Fibroblast of skin of left biceps (primary cell): ENCODE measurements around the gene PDLIM5.
"Not testable (repeated sequence)": the region's sequence is repeated elsewhere in the genome, so short reads cannot be mapped to it uniquely, and the experiment has no call there.

Source experiments
- DNase-seq, 2 experiments: peaks; one replicate each; pipeline ENCODE4 v3.0.0-alpha.2; 2013; ENCODE audit warnings: low read depth in 2 of 2

Gene PDLIM5

DNA sequence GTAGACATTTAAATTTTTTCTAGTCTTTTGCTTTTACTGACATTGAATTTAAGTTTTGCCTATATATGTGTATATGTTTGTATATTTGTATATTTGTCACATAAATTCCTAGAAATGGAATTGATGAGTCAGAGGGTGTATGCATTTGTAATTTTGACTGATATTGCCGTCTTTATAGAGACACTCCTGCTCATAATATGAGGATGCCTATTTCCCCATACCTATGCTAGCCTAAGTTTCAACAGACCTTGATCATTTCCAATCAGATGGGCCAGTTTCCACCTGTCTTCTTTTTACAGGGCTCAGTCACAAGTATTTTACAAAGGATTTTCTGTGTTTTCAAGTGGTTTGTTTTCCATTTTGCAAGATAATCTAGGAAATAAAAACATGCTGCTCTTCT is 10.8 kb downstream of the PDLIM5 start:
- DNase-seq: no peak

DNA sequence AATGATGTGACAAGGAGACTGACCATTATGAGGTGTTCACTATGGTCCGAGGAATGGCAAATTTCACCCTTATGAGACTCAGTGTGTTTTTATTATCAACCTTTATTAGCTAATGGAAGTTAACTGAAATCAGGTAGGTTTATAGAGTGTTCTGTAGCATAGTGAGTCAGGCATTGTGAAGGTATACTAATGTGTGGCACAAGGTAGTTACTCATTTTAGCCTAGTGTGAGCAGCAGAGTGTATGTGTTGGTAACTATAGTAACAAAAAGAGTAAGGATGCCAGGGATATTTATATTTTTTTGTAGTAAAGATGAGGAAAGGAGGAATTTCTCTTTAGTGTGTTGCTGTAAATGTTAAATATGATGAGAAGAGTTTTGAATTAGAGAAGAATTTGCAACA is 12.0 kb downstream of the PDLIM5 start:
- no peak for DNase-seq

DNA sequence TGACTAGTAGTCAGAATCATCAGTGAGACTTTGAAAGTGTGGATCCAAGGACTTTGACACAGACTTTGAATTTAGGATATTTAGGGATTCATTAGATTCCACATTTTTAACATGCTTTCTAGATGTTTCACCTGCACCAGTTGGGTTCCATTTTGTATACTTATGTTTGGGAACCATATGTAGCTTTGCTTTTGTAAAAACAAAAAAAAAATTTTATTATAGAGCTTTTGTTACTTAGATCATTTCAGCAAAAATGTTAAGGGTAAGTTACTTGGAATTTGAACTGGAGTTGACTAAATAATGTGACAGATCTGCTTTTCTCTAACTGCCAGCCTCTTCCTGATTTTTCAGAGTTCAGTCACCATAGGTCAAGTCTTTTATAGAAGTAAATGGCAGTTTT is 14.6 kb downstream of the PDLIM5 start:
- no peak for DNase-seq

DNA sequence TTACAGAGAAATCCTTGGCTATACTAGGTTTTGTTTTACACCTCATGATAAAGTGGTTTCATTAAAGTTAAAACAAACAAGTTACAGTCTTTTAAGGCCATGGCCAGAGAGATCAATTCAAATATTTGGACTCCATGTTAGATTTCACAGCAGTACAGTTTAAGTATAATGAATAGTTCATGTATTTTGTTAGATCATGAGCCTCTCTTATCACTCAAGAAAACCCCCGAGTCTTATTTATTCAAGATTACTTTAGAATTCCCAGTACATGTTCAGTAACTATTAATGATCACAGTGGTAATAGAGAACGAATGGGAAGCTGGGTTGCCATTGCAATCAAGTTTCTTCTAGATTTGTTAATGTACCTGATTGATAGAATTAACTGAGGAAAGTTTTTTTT is 15.2 kb downstream of the PDLIM5 start:
- DNase-seq: no peak

DNA sequence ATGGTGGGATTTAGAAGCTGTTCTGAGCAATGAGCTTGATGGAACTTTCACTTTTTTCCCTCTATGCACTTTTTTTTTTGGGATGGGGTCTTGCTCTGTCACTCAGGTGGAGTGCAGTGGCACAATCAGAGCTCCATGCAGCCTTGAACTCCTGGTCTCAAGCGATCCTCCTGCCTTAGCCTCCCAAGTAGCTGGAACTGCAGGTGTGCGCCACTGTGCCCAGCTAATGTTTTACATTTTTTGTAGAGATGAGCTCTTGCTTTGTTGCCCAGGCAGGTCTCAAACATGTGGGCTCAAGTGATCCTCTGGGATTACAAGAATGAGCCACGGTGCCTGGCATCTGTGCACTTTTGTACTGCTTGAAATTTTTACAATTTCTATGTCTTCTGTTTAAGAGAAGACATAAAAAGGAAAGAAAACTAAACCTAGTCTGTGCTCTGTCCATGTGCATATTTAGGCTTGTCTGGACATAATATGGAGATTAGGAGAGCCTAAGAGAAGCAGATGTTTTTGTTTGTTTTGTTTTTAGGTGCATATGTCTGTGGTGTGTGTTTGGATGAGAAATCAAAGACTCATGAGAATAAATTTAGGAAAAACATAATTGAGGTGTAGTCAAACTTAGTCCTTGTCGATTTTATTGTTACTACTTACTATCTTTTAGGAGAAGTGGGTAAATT is 16.5 kb downstream of the PDLIM5 start:
- DNase-seq: no peak

DNA sequence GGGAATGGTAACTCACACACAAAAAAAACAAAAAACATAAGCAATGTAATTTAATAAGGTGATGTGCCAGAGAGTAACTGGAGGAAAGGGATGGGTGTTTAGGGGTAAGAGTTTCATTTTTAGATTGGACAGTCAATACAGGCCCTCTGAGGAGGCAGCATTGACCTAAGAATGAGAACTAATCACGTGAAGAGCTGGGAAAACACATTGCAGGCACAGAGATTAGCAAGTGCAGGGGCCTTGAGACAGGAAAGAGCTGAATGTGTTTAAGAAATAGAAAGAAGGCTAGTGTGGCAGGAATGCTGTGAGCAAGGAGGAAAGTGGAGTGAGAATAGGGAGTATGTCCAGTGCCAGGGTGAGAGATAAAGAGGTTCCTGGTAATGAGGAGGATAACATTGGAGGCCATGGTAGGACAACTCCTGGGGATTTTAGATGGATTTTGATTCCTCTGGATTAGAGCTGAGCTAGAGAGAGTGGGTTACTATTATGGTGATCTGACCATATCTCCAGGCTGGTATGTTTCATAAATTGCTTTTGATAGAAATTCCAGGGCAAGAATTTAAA is 17.6 kb downstream of the PDLIM5 start:
- no peak for DNase-seq

DNA sequence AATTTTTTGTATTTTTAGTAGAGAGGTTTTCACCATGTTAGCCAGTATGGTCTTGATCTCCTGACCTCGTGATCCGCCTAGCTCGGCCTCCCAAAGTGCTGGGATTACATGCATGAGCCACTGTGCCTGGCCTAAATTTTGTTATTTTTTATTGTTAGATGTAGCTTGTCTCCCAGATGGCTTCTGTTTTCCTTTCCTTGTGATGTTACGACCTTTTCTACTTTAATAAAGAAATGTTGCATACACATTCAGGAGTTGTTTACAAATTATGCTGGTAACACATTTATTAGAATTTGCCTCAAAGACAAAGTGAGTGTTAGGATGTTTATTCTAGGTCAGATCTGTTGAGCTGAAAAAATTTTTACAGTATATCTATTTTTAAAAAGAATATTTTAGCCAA is 18.4 kb downstream of the PDLIM5 start:
- no peak for DNase-seq

DNA sequence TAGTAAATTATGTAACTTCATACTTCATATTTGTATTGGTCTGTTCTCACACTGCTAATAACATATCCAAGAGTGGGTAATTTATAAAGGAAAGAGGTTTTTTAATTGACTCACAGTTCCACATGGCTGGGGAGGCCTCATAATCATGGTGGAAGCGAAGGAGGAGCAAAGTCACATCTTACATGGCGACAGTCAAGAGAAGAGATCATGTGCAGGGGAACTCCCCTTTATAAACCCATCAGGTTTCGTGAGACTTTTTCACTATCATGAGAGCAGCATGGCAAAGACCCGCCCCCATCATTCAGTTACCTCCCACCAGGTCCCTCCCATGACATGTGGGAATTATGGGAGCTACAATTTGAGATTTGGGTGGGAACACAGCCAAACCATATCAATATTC is 19.0 kb downstream of the PDLIM5 start:
- not testable (repeated sequence) for DNase-seq

DNA sequence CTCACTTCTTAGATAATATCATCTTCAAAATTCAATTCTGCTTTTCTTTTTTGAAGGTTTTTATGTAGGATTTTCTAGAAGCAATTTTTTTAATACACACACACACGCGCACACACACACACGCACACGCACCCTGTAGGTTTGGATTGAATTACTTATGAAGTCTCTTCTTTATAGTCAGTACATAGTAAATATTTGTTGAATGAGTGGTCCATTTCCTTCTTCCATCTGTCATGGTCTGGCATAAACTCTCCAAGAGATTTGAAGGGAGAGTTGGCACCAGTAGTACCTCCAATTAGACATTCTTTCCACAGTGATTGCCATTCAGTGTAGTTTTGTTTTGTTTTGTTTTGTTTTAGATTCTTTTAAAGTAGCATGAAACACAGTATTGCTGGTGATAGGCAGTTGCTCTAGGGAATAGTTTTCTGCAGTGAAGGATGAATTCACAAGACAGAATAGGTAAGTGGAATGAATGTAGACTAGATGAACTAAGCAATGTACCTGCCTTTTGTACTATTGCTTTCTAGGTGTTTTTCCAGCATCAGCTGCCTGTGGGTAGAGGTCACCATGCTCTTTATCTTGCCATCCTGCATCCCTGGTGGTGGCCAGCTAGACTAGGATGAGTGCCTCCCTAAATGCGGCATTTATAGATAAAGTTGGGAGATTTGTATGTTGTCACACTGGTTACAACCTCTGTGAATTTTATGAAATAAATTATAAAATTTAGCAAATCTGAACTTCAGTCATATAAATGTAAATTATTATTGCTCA is 20.5 kb downstream of the PDLIM5 start:
- DNase-seq: peak in 1 of 2 experiments; percentile 50

DNA sequence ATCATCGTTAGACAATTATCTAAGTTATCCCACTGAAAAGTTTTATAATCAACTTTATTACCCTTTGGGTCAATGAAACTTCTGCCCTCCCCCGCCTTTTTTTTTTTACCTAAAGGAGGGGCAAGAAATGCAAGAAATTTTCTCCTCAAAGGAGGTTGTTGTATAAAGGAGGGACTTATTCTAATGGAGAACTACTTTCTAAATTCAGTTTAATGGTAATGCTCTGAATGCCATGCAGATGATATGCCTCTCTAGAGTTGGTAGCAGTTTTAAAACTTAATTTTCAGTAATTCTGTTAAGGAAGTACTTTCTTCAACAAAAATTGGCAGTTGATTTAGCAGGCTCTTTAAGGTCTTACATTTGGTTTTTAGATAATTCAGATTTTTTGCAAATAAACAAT is 23.3 kb downstream of the PDLIM5 start:
- DNase-seq: no peak

DNA sequence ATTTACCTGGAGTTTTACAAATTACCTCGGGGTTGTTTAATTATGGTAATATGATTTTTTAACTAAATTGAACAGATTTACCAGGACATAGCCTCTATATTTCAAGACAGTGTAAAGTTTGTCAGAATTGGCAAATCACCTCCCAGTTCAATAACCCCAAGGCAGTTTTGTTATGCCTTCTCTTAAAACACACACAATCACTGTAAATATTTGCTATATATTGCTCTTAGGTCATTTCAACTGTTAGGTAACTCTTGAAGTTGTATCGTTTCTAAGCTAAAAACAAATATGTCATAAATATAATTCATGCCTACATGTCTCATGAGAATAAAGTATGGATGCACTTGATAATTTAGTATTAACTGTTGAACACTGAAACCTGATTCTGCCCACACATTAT is 24.1 kb downstream of the PDLIM5 start:
- DNase-seq: no peak

DNA sequence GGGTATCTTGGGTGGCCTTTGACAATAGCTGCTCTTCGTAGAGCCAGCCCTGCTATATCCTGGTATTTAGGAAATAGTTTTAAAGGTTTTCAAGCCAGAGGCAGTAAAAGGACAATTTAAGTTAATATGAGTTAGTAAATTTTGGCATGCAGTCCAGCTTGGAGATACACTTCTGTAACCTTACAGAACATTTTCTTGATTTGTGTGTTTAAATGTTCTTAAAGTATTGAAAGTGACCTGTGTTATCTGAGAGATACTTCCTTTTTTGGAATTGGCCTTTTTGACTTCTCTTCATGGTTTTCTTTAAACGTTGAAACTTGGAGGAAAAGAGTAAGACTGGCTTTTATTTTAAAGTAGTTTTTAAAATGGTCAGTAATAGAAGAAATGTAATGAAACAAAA is 25.5 kb downstream of the PDLIM5 start:
- no peak for DNase-seq

DNA sequence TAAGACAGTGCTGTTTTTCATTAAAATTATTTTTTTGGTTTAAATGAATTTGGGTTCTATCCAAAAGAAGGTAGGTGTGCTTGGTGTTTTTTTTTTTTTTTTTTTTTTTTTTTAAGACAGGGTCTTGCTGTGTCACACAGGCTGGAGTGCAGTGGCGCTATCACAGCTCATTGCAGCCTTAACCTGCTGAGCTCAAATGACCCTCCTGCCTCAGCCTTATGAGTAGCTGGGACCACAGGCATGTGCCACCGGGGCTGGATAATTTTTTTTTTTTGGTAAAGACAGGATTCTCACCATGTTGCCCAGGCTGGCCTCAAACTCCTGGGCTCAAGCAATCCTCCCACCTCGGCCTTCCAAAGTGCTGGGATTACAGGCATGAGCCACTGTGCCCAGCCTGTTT is 27.1 kb downstream of the PDLIM5 start:
- not testable (repeated sequence) for DNase-seq

DNA sequence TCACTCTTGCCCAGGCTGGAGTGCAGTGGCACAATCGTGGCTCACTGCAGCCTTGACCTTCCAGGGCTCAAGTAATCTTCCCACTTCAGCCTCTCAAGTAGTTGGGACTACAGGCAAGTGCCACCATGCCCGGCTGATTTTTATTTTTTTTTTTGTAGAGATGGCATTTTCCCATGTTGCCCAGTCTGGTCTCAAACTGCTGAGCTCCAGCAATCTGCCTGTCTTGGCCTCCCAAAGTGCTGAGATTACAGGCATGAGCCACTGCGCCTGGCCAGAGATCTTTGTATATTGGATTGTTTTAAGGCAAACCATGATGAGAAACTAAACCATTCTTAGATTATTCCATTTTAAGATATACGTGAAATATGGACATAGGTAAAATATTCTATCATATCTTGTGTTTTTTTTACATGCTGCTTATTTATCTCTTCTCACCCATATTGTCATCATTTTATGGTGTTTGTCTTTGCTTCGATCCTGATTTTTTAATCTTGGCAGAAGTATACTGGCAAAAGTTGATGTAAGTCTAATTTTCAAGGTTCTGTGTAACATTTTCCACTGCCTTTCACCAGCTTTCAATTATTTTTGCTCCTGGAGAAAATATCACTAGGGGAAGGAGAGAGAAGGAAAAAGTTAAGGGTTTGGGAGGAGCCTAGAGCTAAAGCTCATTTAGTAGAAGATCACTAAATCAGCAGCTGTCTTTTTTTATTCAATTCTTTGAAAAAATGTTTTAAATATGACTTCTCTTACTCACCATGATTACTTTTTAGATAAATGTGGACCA is 27.8 kb downstream of the PDLIM5 start:
- no peak for DNase-seq

DNA sequence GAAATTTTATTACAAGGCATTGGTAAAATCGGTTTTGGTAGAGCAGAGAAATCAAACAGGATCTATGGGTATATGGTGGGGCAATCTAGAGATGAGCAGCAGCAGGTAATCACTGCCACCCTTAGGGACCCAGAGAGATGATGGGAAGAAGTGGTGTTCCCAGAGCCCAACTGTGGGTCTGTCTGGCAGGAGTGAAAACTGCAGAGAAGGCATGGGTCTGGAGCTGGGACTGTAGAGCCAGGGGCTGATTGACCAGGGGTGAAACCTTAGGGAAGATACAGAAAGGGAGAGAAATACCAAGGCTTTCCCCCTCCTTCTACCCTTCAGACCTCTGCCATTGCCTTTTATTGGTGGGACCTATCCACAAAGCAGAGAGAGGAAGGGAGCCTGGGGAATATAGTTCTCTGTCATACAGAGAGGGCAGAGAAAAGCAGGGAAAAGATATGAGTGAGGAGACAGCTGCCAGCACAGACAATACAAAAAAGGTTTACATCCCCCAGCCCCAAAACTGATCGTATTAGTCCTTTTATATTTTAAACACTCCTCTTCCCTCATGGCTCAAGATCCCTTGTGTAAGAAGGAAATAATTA is 28.7 kb downstream of the PDLIM5 start:
- no peak for DNase-seq

DNA sequence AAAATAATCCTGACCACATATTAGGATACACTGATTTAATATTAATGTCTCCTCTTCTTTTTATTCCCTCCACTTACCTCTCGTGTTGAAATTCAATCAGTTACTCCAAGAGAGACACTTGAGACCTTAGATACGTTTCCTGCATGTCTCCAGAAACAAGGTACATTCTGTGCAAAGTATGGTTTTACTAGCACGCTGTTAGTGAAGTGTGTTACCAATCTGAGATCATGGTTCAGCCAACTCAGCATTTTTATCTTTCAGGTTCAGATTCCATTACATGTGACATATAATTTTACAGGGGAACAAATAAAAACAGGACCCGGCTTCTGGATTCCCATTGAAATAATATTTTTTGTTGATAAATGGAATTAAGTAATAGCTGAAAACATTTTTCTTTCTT is 32.2 kb downstream of the PDLIM5 start:
- DNase-seq: no peak

DNA sequence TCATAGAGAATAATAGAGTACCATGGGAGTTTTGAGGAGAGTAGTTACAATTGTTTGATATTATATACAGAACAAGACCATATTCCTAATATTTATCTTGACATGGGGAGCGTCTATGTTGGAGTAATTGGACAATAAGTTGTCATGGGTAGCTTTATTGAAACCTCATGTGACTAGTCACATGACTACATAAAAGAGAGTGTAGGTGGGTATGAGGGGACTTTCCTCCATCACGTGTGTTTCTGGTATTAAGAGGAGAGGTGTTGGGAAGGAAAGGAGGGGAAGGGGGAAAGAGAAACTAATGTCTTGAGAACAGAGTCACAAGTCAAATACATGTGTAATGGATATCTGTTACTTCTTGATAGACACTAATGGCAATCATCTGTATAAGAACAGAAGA is 33.1 kb downstream of the PDLIM5 start:
- no peak for DNase-seq

DNA sequence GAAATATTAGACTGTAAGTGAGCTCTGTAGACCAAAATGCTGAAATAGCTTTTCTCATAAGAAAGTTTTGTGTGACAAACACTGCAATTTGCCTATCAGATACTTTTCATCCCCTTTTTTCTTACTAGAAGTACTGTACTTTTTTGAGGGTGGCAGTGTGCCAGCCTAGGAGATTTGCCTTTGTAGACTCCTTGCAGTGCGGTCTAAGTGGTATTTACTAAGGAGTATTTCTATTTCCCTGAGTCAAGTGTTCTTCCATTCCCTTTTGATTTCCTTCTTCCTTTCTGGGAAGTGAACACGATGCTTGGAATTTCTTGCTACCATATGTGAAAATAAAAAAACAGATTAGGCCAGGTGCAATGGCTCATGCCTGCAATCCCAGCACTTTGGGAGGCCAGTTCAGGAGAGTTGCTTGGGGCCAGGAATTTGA is 34.6 kb downstream of the PDLIM5 start:
- no peak for DNase-seq

DNA sequence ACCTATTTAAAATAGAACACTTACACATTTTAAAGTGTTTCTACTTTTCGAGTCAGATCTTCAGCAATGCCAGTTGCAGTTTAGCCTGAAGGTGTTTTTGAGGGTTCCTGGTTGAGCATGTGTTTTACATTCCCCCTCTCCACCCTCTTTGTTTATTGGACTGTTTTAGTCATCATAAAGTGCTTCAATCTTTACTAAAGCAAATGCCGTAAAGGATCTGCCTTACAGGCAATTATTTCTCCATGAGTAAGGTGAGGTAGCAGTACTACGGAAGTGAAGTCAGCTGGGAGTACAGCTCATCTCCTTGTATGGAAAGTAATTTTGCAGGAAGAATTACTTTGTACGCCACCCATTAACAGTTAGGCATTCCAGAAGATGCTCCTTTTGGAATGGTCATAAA is 36.9 kb downstream of the PDLIM5 start:
- DNase-seq: no peak

DNA sequence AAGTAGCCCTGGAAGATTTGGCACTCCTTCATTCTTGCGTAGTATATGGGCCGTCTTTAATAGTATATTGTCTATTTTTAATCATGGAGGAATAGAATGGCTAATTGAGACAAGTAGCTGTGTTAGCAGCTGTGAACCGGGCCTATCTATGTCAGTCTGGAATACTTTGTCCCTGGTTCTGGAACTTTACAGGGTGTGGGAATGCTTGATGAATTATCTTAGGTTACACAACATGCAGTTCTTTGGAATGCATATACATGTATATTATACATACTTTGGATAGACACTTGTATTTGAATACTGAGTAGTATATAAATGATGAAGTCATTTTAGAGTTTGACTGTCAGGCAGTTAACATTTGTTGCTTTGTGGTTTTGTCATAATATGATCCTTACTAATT is 37.4 kb downstream of the PDLIM5 start:
- DNase-seq: no peak

DNA sequence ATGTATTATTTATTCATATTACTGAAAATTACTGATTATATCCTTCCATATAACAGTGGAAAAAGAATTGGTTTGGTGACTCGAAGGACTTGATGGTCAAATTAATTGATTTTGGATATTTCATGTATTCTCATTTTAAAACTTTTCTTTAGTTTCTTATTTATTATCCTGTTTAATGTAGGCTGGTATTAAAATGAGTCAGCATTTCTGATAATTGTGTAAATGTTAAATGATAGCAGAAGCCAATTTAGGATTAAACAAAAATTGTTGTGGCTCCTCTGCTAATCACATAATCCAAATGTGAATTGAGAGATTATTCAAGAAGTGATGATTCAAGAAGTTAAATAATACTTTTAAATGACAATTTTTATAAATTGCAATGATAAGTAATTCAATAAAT is 38.7 kb downstream of the PDLIM5 start:
- DNase-seq: no peak

DNA sequence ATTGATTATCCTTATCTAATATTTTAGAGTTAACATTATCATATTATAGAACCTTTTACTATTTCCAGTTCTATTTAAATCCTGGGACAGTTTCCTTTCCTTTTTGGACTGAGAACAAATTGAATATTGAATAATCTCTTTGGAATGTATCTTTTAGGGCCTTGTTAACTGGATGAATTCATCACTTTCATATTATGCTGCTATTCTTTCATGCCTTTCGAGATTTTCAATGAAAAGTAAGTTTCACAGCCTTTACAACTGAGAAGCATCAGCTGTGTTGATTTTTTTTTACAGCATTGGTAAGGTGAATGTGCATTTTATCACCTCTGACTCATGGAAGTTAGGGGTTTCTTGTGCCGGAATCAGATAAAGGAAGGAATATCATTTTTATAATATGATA is 39.6 kb downstream of the PDLIM5 start:
- DNase-seq: no peak
